IPS DF 6.9 (cell line): ENCODE results near the gene KIF3A.

Experiments
- DNase-seq: peaks from one replicate; pipeline ENCODE4 v3.0.0-alpha.2; 2013; ENCODE audit warnings: low read depth, low spot score
- H3K27ac ChIP-seq: one replicate; pipeline ENCODE4 v1.5.1; 2013; ENCODE audit warnings: low read length, control low read depth
- H3K27me3 ChIP-seq: 2 replicates; pipeline ENCODE4 v1.6.1; 2013; ENCODE audit warnings: mild to moderate bottlenecking, low read length; ENCODE audit not compliant: control insufficient read depth, insufficient read depth
- H3K36me3 ChIP-seq: 2 replicates; pipeline ENCODE4 v1.6.1; 2013; ENCODE audit warnings: low read length; ENCODE audit not compliant: control insufficient read depth, insufficient read depth
- H3K4me1 ChIP-seq: 2 replicates; pipeline ENCODE4 v1.6.1; 2013; ENCODE audit warnings: low read length; ENCODE audit not compliant: control insufficient read depth, insufficient read depth
- H3K4me3 ChIP-seq: 2 replicates; pipeline ENCODE4 v1.5.1; 2013; ENCODE audit warnings: mild to moderate bottlenecking, low read length
- H3K9me3 ChIP-seq: 2 replicates; pipeline ENCODE4 v1.6.1; 2013; ENCODE audit warnings: low read length, inconsistent platforms; ENCODE audit not compliant: control insufficient read depth, insufficient read depth
- WGBS: extraction: QIAGEN DNeasy Blood & Tissue Kit; methylation state at CpG from one replicate; pipeline ENCODE4 v1.1.7; 2013; ENCODE audit warnings: mixed read lengths, missing lambda C conversion rate; ENCODE audit not compliant: insufficient read length, insufficient coverage; 5-methylcytosine and 5-hydroxymethylcytosine counted together

KIF3A gene

GRCh38 chr5:132688536-132689339 lies 48.6 kb downstream of the KIF3A start:
- no peaks in the 10 kb centered on the region for H3K36me3 ChIP-seq
- DNase-seq = no peak
- no peaks in the 10 kb centered on the region for H3K9me3 ChIP-seq
- no peaks in the 10 kb centered on the region for H3K27me3 ChIP-seq
- H3K4me3 ChIP-seq = no peak overlapping the region
- no peak overlapping the region for H3K27ac ChIP-seq
- WGBS = no CpG with 5 or more reads among the region's 7 CpGs
- no peaks in the 10 kb centered on the region for H3K4me1 ChIP-seq

GRCh38 chr5:132687995-132688394 lies 49.4 kb downstream of the KIF3A start:
- H3K36me3 ChIP-seq = no peaks in the 10 kb centered on the region
- no peaks in the 10 kb centered on the region for H3K27me3 ChIP-seq
- H3K4me3 ChIP-seq = no peak overlapping the region
- no CpG with 5 or more reads among the region's 5 CpGs for WGBS
- no peak for DNase-seq
- H3K27ac ChIP-seq = no peak overlapping the region
- no peaks in the 10 kb centered on the region for H3K4me1 ChIP-seq
- H3K9me3 ChIP-seq = no peaks in the 10 kb centered on the region

GRCh38 chr5:132686193-132686592 lies 51.2 kb downstream of the KIF3A start:
- Histone ChIP-seq H3K9me3 (no peaks in the 10 kb centered on the region), H3K27me3 (no peaks in the 10 kb centered on the region), H3K27ac (no peak overlapping the region), H3K4me1 (no peaks in the 10 kb centered on the region), H3K36me3 (no peaks in the 10 kb centered on the region), H3K4me3 (no peak overlapping the region)
- DNase-seq = no peak
- no CpG with 5 or more reads among the region's 3 CpGs for WGBS

GRCh38 chr5:132684922-132685720 lies 52.2 kb downstream of the KIF3A start:
- H3K36me3 ChIP-seq = no peaks in the 10 kb centered on the region
- H3K9me3 ChIP-seq = no peaks in the 10 kb centered on the region
- no peaks in the 10 kb centered on the region for H3K27me3 ChIP-seq
- no peak overlapping the region for H3K4me3 ChIP-seq
- no CpG with 5 or more reads among the region's 12 CpGs for WGBS
- no peak overlapping the region for H3K27ac ChIP-seq
- DNase-seq = no peak
- H3K4me1 ChIP-seq = no peaks in the 10 kb centered on the region

- H3K27me3 ChIP-seq = no peaks in the 10 kb centered on the region
- no peaks in the 10 kb centered on the region for H3K4me1 ChIP-seq
- WGBS = no CpG with 5 or more reads among the region's 6 CpGs
- no peak for DNase-seq
- H3K36me3 ChIP-seq = no peaks in the 10 kb centered on the region
- H3K9me3 ChIP-seq = no peaks in the 10 kb centered on the region
- H3K27ac ChIP-seq = no peak overlapping the region
- no peak overlapping the region for H3K4me3 ChIP-seq
Measured at GRCh38 chr5:132684491-132684890, 52.9 kb downstream of the KIF3A start.

GRCh38 chr5:132681983-132682382 lies 55.4 kb downstream of the KIF3A start:
- Histone ChIP-seq H3K9me3 (no peaks in the 10 kb centered on the region), H3K4me1 (no peaks in the 10 kb centered on the region), H3K27me3 (no peaks in the 10 kb centered on the region), H3K27ac (no peak overlapping the region), H3K36me3 (no peaks in the 10 kb centered on the region), H3K4me3 (no peak overlapping the region)
- WGBS = no CpG with 5 or more reads among the region's 4 CpGs
- DNase-seq = no peak

GRCh38 chr5:132681476-132681831 lies 55.9 kb downstream of the KIF3A start:
- Histone ChIP-seq H3K27ac (no peak overlapping the region), H3K4me1 (no peaks in the 10 kb centered on the region), H3K4me3 (no peak overlapping the region), H3K9me3 (no peaks in the 10 kb centered on the region), H3K27me3 (no peaks in the 10 kb centered on the region), H3K36me3 (no peaks in the 10 kb centered on the region)
- no CpG with 5 or more reads among the region's 2 CpGs for WGBS
- DNase-seq = no peak

- no peaks in the 10 kb centered on the region for H3K36me3 ChIP-seq
- no peaks in the 10 kb centered on the region for H3K9me3 ChIP-seq
- no peak for DNase-seq
- no peak overlapping the region for H3K4me3 ChIP-seq
- no peaks in the 10 kb centered on the region for H3K4me1 ChIP-seq
- H3K27ac ChIP-seq = no peak overlapping the region
- WGBS = no CpG with 5 or more reads among the region's 8 CpGs
- H3K27me3 ChIP-seq = no peaks in the 10 kb centered on the region
Measured at GRCh38 chr5:132680780-132681475, 56.4 kb downstream of the KIF3A start.

- no peak overlapping the region for H3K27ac ChIP-seq
- no peak overlapping the region for H3K4me3 ChIP-seq
- no peaks in the 10 kb centered on the region for H3K27me3 ChIP-seq
- H3K36me3 ChIP-seq = no peaks in the 10 kb centered on the region
- no peaks in the 10 kb centered on the region for H3K9me3 ChIP-seq
- WGBS = no CpG with 5 or more reads among the region's 15 CpGs
- DNase-seq = no peak
- no peaks in the 10 kb centered on the region for H3K4me1 ChIP-seq
Measured at GRCh38 chr5:132679717-132680380, 57.5 kb downstream of the KIF3A start.

- no peak overlapping the region for H3K4me3 ChIP-seq
- no CpG with 5 or more reads among the region's 7 CpGs for WGBS
- no peaks in the 10 kb centered on the region for H3K27me3 ChIP-seq
- H3K36me3 ChIP-seq = no peaks in the 10 kb centered on the region
- no peaks in the 10 kb centered on the region for H3K4me1 ChIP-seq
- H3K9me3 ChIP-seq = no peaks in the 10 kb centered on the region
- no peak for DNase-seq
- no peak overlapping the region for H3K27ac ChIP-seq
Measured at GRCh38 chr5:132679166-132679565, 58.2 kb downstream of the KIF3A start.
